Measurements from ENCODE around the gene ELOVL3.

DNA sequence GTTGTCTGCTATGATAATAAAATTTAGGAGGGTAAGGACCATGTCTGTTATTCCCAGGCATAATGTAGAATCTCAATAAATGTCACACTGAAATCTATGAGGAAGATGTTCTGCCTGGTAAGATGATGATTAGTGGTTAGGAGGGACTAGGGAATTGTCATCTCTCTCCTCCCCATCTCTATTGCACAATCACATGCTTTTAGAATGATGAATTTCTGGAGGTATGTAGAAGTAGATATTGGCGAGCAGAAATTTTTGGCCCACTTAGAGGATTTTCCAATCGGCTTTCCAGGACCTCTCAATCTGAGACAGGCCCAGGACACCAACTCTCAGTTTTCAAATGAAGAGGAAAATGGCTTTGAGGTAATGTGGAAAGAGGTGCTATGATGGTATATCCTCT, 17.2 kb downstream of the ELOVL3 start:
- TF ChIP-seq, protein P1, sequence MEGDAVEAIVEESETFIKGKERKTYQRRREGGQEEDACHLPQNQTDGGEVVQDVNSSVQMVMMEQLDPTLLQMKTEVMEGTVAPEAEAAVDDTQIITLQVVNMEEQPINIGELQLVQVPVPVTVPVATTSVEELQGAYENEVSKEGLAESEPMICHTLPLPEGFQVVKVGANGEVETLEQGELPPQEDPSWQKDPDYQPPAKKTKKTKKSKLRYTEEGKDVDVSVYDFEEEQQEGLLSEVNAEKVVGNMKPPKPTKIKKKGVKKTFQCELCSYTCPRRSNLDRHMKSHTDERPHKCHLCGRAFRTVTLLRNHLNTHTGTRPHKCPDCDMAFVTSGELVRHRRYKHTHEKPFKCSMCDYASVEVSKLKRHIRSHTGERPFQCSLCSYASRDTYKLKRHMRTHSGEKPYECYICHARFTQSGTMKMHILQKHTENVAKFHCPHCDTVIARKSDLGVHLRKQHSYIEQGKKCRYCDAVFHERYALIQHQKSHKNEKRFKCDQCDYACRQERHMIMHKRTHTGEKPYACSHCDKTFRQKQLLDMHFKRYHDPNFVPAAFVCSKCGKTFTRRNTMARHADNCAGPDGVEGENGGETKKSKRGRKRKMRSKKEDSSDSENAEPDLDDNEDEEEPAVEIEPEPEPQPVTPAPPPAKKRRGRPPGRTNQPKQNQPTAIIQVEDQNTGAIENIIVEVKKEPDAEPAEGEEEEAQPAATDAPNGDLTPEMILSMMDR (conservative IDR thresholded peaks at IDR 0.05; ENCODE audit: low read depth, low read length): no peak
- TF ChIP-seq POLR2A (IDR thresholded peaks at IDR 0.05; ENCODE audit: low read depth, low read length): no peak
- TF ChIP-seq RCOR1 (IDR thresholded peaks at IDR 0.05; ENCODE audit: insufficient replicate concordance, low read length): no peak
- no peak for TF ChIP-seq RAD21 (IDR thresholded peaks at IDR 0.05; ENCODE audit: low read length)

Data from IMR-90 (cell line).